Mesothelial cell of epicardium (in vitro differentiated cells): Measurements from ENCODE around the gene FBXO34. TPM values are rescaled to one million over a fixed set of nuclear protein-coding genes. Genes with fewer than 3 reads are reported as not detected.

Experiments
- DNase-seq, 2 experiments: peaks; one replicate each; pipeline ENCODE4 v3.0.0; 2021; ENCODE audit warnings: low spot score in 2 of 2; ENCODE audit not compliant: unreplicated experiment in 2 of 2
- H3K27ac Mint-ChIP-seq: 2 replicates; pipeline ENCODE4 v1.8.0; 2021; ENCODE audit warnings: mixed read lengths
- H3K27me3 Mint-ChIP-seq: 2 replicates; pipeline ENCODE4 v1.8.0; 2021; ENCODE audit warnings: low read depth, mixed read lengths
- H3K36me3 Mint-ChIP-seq: 2 replicates; pipeline ENCODE4 v1.8.0; 2021; ENCODE audit warnings: mixed read lengths
- H3K4me1 Mint-ChIP-seq: 2 replicates; pipeline ENCODE4 v1.8.0; 2021; ENCODE audit warnings: mixed read lengths
- H3K4me3 Mint-ChIP-seq: 2 replicates; pipeline ENCODE4 v1.8.0; 2021; ENCODE audit warnings: mild to moderate bottlenecking, moderate library complexity, mixed read lengths
- H3K9me3 Mint-ChIP-seq: 2 replicates; pipeline ENCODE4 v1.8.0; 2021; ENCODE audit warnings: mixed read lengths
- total RNA-seq: library from RNA; stranded (reverse); gene quantifications from 3 replicates; pipeline ENCODE4 v1.2.1, GENCODE V29; 2021
- TF ChIP-seq, protein P1 (sequence below): fragments of 200-600 bp; sonication (generic); IDR thresholded peaks from one replicate; pipeline ENCODE4 v1.5.0; 2021; ENCODE audit warnings: antibody characterized with exemption; ENCODE audit not compliant: unreplicated experiment

The FBXO34 gene
- total RNA-seq, 1 donor from 2014 or later, result 38.0 TPM

DNA sequence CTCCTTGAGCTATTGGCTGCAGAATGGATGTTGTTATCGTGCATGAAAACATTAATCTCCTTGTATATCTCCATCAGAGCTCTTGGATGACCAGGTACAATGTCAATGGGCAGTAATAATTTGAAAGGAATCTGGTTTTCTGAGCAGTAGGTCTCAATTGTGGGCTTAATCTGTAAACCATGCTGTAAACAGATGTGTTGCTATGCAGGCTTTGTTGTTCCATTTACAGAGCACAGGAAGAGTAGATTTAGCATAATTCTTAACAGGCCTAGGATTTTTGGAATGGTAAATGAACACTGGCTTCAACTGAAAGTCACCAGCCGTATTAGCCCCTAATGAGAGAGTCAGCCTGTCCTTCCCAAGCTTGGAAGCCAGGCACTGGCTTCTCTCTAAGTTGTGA is 90.0 kb downstream of the FBXO34 start:
- DNase-seq, result no peak
- H3K27ac Mint-ChIP-seq, result no peak overlapping the region
- TF ChIP-seq, protein P1, sequence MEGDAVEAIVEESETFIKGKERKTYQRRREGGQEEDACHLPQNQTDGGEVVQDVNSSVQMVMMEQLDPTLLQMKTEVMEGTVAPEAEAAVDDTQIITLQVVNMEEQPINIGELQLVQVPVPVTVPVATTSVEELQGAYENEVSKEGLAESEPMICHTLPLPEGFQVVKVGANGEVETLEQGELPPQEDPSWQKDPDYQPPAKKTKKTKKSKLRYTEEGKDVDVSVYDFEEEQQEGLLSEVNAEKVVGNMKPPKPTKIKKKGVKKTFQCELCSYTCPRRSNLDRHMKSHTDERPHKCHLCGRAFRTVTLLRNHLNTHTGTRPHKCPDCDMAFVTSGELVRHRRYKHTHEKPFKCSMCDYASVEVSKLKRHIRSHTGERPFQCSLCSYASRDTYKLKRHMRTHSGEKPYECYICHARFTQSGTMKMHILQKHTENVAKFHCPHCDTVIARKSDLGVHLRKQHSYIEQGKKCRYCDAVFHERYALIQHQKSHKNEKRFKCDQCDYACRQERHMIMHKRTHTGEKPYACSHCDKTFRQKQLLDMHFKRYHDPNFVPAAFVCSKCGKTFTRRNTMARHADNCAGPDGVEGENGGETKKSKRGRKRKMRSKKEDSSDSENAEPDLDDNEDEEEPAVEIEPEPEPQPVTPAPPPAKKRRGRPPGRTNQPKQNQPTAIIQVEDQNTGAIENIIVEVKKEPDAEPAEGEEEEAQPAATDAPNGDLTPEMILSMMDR, result no peak
- H3K36me3 Mint-ChIP-seq, result peaks cover 16% of the 10 kb centered on the region
- no peaks in the 10 kb centered on the region for H3K27me3 Mint-ChIP-seq
- H3K4me3 Mint-ChIP-seq, result no peak overlapping the region
- H3K4me1 Mint-ChIP-seq, result no peaks in the 10 kb centered on the region
- no peaks in the 10 kb centered on the region for H3K9me3 Mint-ChIP-seq

- Mint-ChIP-seq H3K9me3 (no peaks in the 10 kb centered on the region), H3K27ac (no peak overlapping the region), H3K27me3 (no peaks in the 10 kb centered on the region), H3K4me3 (no peak overlapping the region), H3K4me1 (no peaks in the 10 kb centered on the region), H3K36me3 (peaks cover 38% of the 10 kb centered on the region)
- TF ChIP-seq, protein P1, result no peak
- no peak for DNase-seq
Measured at GRCh38 chr14:55366271-55366670, 95.0 kb downstream of the FBXO34 start.

DNA sequence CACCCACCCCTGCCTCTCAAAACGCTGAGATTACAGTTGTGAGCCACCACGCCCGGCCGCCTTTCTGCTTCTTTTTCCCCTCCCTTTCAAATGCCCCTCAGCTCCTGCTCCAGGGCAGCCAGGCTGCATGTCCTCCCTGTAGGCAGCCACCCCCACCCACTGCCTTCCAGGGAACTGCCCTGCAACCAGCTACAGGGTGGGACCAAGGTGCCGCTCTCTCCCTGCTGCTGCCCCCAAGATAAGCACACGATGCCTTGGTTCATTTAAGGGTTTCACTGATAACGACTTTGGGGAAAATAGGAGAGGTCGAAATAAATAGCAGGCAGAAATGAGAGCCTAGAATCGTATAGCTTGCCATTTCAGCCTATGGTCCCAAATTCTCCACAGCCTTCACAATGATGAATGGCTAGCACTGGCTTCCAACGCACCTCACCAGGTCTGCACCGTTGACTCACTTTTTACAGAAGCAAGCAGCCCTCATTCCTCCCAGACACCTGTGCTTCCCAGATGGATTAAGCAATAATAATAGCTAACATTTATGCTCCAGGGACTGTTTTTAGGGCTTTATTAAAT is 99.7 kb downstream of the FBXO34 start:
- Mint-ChIP-seq H3K27ac (no peak overlapping the region), H3K4me1 (no peaks in the 10 kb centered on the region), H3K27me3 (no peaks in the 10 kb centered on the region), H3K4me3 (no peak overlapping the region), H3K36me3 (peaks cover 39% of the 10 kb centered on the region), H3K9me3 (no peaks in the 10 kb centered on the region)
- DNase-seq, result no peak
- TF ChIP-seq, protein P1, result no peak

GRCh38 chr14:55372423-55372822 is 101.2 kb downstream of the FBXO34 start:
- TF ChIP-seq, protein P1, result no peak
- Mint-ChIP-seq H3K36me3 (peaks cover 47% of the 10 kb centered on the region), H3K9me3 (no peaks in the 10 kb centered on the region), H3K27me3 (no peaks in the 10 kb centered on the region), H3K27ac (no peak overlapping the region), H3K4me1 (no peaks in the 10 kb centered on the region), H3K4me3 (no peak overlapping the region)
- DNase-seq, result no peak

DNA sequence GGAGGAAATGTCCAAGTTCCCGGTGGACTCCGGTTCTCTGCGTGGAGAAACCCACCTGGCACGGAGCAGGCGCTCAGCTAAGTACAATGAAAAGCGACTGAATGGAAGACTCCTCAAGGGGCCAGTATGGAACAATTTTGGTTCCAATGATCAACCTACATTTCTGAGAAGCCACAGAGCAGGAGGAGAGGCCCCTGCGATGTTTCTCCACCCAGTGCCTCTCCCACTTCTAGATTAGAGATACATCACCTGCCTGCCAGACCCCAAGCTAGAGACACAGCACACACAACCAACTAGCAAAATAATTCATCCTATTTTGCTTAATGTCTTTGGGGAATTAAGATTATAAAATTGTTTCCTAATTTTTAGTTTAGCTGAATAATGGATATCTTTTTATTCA is 101.6 kb downstream of the FBXO34 start:
- no peak overlapping the region for H3K4me3 Mint-ChIP-seq
- DNase-seq, result no peak
- peaks cover 46% of the 10 kb centered on the region for H3K36me3 Mint-ChIP-seq
- H3K4me1 Mint-ChIP-seq, result no peaks in the 10 kb centered on the region
- TF ChIP-seq, protein P1, result no peak
- H3K27ac Mint-ChIP-seq, result no peak overlapping the region
- no peaks in the 10 kb centered on the region for H3K9me3 Mint-ChIP-seq
- H3K27me3 Mint-ChIP-seq, result no peaks in the 10 kb centered on the region
